Head of caudate nucleus (tissue), 42 donors: Measurements from ENCODE around the gene BCL7A.
"Not testable (repeated sequence)": the region's sequence is repeated elsewhere in the genome, so short reads cannot be mapped to it uniquely, and the experiment has no call there.

Experiments
- DNase-seq, 42 donors: peaks; one replicate each; pipeline versions ENCODE4 v3.0.0 to v3.0.0-alpha.2; 2020 to 2021; ENCODE audit warnings: mixed read lengths in 7 of 42
- intact Hi-C: fragments of 100-400 bp; cut with DNase I; formaldehyde crosslinking; loops from one replicate; pipeline ENCODE4 v1.15.0; 2022

BCL7A gene

GRCh38 chr12:122022393-122023338 lies 982 bp downstream of the BCL7A start:
- intact Hi-C loops, result loop anchor here (10.0 kb wide), 1 partner anchor 108 kb away; the partner anchor contains the start of gene CFAP251
- DNase-seq, result peak in 38 of 42 donors; percentile 24 to 80 (median 62)

- intact Hi-C loops, result loop anchor here (10.0 kb wide), 1 partner anchor 109 kb away; the partner anchor contains the start of gene CFAP251
- DNase-seq, result peak; percentile 38 to 85 (median 66)
Observed at GRCh38 chr12:122023339-122024131, 1.9 kb downstream of the BCL7A start.

- peak in 3 of 42 donors; percentile 13 to 46 (median 18) for DNase-seq
- intact Hi-C loops, result loop anchor here (10.0 kb wide), 1 partner anchor 109 kb away; the partner anchor contains the start of gene CFAP251
Observed at GRCh38 chr12:122024132-122024785, 2.6 kb downstream of the BCL7A start.

DNA sequence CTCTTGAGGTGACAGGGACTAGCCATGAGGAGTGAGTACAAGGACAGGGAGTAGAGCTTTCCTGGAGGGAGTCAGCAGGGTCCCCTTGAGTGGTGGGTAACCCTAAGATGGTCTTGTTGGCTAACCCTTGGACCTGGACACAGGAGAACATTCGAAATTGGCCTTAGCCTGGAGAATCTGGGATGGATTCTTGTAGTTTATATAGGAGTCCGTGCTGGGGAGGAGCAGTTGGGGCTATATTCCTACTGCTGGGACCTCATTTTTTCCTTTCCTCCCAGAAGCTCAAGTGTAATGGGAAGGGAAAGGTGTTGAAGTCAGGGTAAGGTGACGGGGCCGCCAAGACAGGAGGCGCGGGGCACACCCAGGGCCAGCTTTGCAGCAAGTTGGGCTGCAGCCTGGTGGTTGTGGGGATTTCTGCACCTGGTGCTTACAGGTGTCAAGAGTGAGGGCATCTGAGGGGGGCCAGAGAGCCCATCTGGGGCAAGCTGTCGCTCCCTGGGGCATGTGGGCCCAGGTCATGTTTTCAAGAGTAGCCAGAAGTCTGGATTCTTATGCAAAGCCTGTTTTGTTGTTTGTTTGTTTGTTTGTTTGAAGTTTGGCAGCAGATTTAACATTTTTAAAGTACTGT lies 5.1 kb downstream of the BCL7A start:
- no peak for DNase-seq
- intact Hi-C loops, result loop anchor here (10.0 kb wide), 1 partner anchor 112 kb away; the partner anchor contains the start of gene CFAP251

GRCh38 chr12:122028165-122028904 lies 6.7 kb downstream of the BCL7A start:
- peak in 30 of 42 donors; percentile 18 to 74 (median 44) for DNase-seq

GRCh38 chr12:122028905-122029560 lies 7.3 kb downstream of the BCL7A start:
- intact Hi-C loops, result loop anchor here (10.0 kb wide), 1 partner anchor 114 kb away; the partner anchor contains the start of gene CFAP251
- no peak for DNase-seq

More at GRCh38 chr12:122028165-122028904, 6.7 kb downstream of the BCL7A start:
- intact Hi-C loops, result loop anchor here (10.0 kb wide), 1 partner anchor 114 kb away; the partner anchor contains the start of gene CFAP251

DNA sequence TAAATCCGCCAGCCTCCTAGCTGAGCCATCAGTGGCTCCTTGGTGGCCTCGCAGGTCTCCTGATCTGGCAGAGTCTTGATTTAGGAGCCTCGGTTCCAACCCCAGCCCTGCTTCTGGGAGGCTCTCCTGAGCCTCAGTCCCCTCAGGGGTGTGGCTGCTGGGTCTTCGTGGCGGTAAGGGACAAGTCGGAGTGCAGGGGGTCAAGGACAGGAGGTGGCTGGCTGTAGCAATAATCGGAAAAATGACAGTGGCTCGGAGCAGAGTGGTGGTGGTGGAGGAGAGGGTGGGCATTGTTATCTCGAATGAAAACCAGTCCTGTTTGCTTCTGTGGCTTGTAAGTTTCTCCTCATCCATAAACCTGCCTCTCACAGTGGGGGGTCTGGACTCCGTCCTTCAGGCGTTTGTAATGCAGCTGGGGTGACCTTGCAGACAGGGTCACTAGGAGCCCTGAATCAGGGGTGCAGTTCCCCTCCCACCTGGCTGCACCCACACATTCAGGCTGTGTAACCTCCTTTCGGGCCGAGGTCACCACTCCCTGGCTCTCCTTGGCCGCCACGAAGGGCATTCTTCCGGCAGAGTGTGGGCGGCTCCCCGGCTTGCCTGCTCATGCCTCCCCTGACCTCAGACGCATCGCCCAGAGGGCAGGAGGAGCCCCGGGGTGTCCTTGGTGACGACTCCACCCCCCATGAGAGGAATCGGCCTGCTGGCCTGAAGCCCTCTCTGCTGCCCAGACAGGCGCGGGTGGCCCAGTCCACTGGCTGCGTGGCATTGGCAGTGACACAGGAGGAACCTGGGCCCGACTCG lies 8.1 kb downstream of the BCL7A start:
- no peak for DNase-seq

DNA sequence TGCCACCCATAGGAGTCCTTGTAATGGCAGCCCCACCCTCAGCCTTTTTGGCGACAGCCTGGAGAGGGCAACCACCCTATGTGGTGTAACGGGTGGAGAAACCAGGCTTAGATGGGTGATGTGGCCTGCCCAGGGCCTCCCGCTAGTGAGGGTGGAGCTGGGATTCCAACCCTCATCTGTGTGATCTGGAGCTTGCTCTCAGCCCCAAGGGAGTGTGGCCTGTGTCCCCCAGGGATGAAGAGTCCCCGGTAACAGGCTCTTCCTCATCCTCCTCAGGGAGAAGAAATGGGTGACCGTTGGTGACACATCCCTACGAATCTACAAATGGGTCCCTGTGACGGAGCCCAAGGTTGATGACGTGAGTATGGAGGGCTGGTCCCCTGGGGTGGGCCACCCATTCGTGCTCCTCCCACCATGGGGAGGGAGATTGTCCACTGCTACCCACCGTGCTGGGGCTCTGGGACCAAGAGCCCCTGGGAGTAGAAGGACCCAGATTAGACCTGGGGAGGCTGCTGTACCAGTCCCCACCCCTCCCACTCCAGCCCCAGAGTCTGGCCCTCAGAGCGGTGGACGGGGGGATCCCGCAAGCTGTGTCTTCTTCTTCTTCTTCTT lies 8.8 kb downstream of the BCL7A start:
- no peak for DNase-seq
- intact Hi-C loops, result no loop called here

More for the DNA sequence above, 8.1 kb downstream of the BCL7A start:
- intact Hi-C loops, result loop anchor here (10.0 kb wide), 1 partner anchor 115 kb away; the partner anchor contains the start of gene CFAP251

DNA sequence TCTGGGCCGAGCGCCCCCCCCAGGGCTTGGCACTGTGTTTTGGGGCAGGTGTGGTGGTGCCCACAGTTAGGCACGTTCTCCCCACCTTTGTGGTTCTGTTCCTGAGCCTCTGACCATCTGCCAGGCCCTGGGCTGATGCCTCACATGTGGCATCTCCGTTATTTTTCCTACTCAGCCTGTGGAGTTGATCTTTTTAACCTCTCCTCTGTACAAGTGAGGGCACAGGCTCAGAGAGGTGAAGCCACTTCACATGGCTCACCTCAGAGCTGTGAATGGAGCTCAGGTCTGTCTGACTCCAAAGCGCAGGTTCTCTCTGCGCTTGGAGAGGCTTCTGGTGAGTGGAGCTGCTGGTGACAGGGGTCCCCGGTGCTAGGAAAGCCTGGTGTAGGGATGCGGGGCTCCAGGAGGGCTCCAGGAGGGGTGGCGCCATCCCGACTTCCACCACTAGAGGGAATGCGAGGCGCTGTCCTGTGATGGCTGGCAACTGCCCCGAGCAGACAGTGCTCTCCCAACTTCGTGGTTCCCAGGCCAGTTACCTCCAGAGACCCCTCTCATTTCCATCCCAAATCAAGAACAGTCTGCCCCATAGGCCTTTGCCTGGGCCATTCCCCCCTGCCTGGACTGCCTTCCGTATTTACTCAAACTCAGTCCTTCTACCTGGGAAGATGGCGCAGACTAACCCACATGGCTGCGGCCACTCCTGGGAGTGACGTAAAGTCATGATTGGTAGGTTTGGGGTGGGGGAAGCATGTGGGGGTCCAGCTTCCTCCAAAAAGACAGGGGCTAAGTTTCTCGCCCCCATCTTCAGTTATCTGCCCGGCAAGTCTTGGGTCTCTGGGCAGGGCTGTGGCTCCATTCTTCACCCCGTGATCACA lies 9.9 kb downstream of the BCL7A start:
- intact Hi-C loops, result no loop called here

DNA sequence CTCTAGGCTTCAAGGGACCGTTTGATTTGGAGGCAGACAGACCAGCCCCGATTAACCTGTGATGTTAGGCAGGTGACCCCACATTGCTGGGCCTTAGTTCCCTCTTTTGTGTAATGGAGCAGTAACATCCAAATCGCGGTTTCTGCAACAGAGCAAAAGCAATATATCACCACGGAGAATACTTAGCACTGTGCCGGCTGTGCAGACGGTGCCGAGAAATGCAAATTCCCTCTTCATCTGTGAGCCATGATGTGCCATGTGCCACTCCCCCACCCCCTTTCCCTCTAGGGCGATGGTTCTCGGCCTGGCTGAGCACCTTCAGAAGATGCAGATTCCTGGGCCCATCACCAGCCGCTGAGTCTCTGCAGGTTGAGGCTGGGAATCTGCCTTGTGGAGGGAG lies 10.9 kb downstream of the BCL7A start:
- no peak for DNase-seq
- intact Hi-C loops, result no loop called here

More for the DNA sequence above, 9.9 kb downstream of the BCL7A start:
- DNase-seq, result peak in 30 of 42 donors; percentile 19 to 80 (median 51)

DNA sequence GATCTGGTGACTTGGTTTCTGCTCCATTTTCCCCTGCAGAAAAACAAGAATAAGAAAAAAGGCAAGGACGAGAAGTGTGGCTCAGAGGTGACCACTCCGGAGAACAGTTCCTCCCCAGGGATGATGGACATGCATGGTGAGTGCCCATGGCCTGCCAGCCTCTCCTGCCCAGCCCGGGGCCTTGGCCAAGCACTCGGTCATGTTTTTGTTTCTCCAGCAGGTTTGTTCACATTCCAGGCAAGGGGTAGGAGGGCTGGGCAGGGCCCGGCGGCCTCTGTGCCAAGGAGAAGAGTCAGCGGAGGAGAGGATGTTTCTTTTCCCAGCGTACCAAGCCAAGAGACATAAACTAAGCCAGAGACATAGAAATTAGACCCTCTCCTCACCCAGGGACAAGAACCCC lies 13.6 kb downstream of the BCL7A start:
- DNase-seq, result peak in 3 of 42 donors; percentile 11 to 43 (median 19)
- intact Hi-C loops, result no loop called here

- intact Hi-C loops, result no loop called here
- DNase-seq, result no peak
Observed at GRCh38 chr12:122036153-122036552, 14.5 kb downstream of the BCL7A start.

DNA sequence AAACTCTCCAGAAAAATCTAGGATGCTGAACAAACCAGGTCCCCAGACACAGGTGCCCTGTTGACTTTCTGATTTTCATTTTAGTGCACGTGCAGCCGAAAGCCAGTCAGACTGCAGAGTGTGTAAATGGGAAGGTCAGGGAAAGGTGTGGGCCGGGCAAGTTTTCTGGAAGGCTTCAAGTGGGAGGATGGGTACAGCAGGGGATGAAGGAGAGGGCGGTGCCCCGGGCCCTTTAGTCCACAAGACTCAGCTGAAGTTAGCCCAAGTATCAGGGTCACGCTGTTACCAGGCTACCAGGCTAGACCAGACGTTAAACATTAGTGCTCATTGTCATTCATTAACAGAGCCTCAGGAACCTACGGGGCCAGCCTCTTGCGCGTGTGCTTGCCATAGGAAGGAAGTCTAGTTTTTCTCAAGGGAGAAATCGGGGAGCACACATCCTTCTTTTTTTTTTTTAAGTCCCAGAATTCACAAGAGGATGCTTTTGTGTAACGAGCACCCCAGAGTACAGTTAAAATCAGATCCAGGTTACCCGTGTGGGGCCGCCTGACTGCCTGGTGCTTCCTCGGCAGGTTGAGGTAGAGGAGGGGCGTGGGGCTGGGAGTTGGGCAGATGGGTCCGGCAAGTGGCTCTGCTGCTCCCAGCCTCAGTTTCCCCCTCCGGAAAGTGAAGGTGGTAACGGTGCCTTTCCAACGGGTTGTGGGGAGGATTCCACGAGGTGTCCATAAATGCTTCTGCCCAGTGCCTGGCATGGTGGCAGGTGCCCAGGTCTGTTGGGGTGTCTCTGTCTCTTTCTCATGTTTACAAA lies 19.1 kb downstream of the BCL7A start:
- DNase-seq, result no peak
- intact Hi-C loops, result no loop called here

DNA sequence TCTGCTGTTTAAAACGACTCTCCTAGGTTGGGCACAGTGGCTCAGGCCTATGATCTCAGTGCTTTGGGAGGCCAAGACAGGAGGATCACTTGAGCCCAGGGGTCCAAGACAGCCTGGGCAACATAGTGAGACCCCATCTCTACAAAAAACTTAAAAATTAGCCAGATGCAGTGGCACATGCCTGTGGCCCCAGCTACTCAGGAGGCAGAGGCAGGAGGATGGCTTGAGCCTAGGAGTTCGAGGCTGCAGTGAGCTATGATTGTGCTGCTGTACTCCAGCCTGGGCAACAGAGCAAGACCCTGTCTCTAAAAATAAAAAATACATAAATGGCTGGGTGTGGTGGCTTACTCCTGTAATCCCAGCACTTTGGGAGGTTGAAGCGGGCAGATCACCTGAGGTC lies 19.8 kb downstream of the BCL7A start:
- DNase-seq, intact Hi-C loops: not testable (repeated sequence)
